Suprapubic skin (tissue), 4 donors: Measurements from ENCODE around the gene ZNF302. TPM values are rescaled to one million over a fixed set of nuclear protein-coding genes. Genes with fewer than 3 reads are reported as not detected.

Experiments
- DNase-seq, 2 donors: peaks; one replicate each; pipeline ENCODE4 v3.0.0-alpha.2; 2019; ENCODE audit warnings: low spot score in 2 of 2
- H3K27ac ChIP-seq: fragments of 200-600 bp; sonication (generic); one replicate; pipeline ENCODE4 v1.5.1; 2019
- H3K27me3 ChIP-seq: fragments of 200-600 bp; sonication (generic); one replicate; pipeline ENCODE4 v1.5.1; 2019
- H3K36me3 ChIP-seq: fragments of 200-600 bp; sonication (generic); one replicate; pipeline ENCODE4 v1.5.1; 2019
- H3K4me1 ChIP-seq: fragments of 200-600 bp; sonication (generic); one replicate; pipeline ENCODE4 v1.5.1; 2019
- H3K4me3 ChIP-seq: fragments of 200-600 bp; sonication (generic); one replicate; pipeline ENCODE4 v1.5.1; 2019; ENCODE audit warnings: mild to moderate bottlenecking
- H3K9me3 ChIP-seq: fragments of 200-600 bp; sonication (generic); one replicate; pipeline ENCODE4 v1.5.1; 2019
- CTCF ChIP-seq, 2 donors: fragments of 200-600 bp in 1 of 2; fragments of 450-650 bp in 1 of 2; sonication (generic) in 1 of 2; IDR thresholded peaks; one replicate each; pipeline ENCODE4 v1.5.1; 2016 to 2019; ENCODE audit warnings: antibody characterized with exemption in 2 of 2, mild to moderate bottlenecking in 1 of 2, moderate library complexity in 1 of 2
- EP300 ChIP-seq: sonication (generic); formaldehyde crosslinking; IDR thresholded peaks from one replicate; pipeline ENCODE4 v1.6.1; 2017; ENCODE audit warnings: antibody characterized with exemption
- POLR2A ChIP-seq, 2 donors: fragments of 450-650 bp; IDR thresholded peaks; one replicate each; pipeline ENCODE4 v1.6.1; 2017; ENCODE audit warnings: antibody characterized with exemption in 2 of 2, mild to moderate bottlenecking in 2 of 2, moderate library complexity in 2 of 2
- POLR2AphosphoS5 ChIP-seq, 3 donors: sonication (generic); formaldehyde crosslinking; IDR thresholded peaks; one replicate each; pipeline ENCODE4 v1.6.1; 2017; ENCODE audit warnings: antibody characterized with exemption in 3 of 3
- WGBS: methylation state at CpG from one replicate; pipeline ENCODE4 v1.1.5; 2018; 5-methylcytosine and 5-hydroxymethylcytosine counted together
- total RNA-seq, 4 donors: library from RNA; depleted of rRNA; stranded (reverse); fragments of >200 nt; gene quantifications; one replicate each; pipeline ENCODE4 v1.1.0, GENCODE V29; 2016

ZNF302 gene
- total RNA-seq, 4 donors from 2014 or later = 9.8 to 33.8 (median 21.4) TPM

GRCh38 chr19:34675250-34675649 is 2.2 kb upstream of the ZNF302 start:
- WGBS = 98% methylated on average over 3 of the region's 3 CpGs
- TF ChIP-seq POLR2A (IDR thresholded peaks at IDR 0.05) (no peak), EP300 (no peak), CTCF (IDR thresholded peaks at IDR 0.05) (no peak), POLR2AphosphoS5 (IDR thresholded peaks at IDR 0.05) (no peak)

GRCh38 chr19:34675919-34676318 is 1.6 kb upstream of the ZNF302 start:
- no peak for DNase-seq
- H3K9me3 ChIP-seq = peaks cover 9% of the 10 kb centered on the region
- H3K27me3 ChIP-seq = no peaks in the 10 kb centered on the region
- no peak overlapping the region for H3K27ac ChIP-seq
- H3K36me3 ChIP-seq = peaks cover 24% of the 10 kb centered on the region
- WGBS = 91% methylated on average over 9 of the region's 9 CpGs
- peaks cover 13% of the 10 kb centered on the region for H3K4me1 ChIP-seq
- TF ChIP-seq EP300 (no peak), POLR2AphosphoS5 (IDR thresholded peaks at IDR 0.05) (no peak), CTCF (IDR thresholded peaks at IDR 0.05) (no peak), POLR2A (IDR thresholded peaks at IDR 0.05) (no peak)
- no peak overlapping the region for H3K4me3 ChIP-seq

More at GRCh38 chr19:34675250-34675649, 2.2 kb upstream of the ZNF302 start:
- no peak for DNase-seq
- H3K27me3 ChIP-seq = no peaks in the 10 kb centered on the region
- peaks cover 13% of the 10 kb centered on the region for H3K4me1 ChIP-seq
- H3K9me3 ChIP-seq = peaks cover 9% of the 10 kb centered on the region
- H3K4me3 ChIP-seq = no peak overlapping the region
- no peak overlapping the region for H3K27ac ChIP-seq
- H3K36me3 ChIP-seq = peaks cover 18% of the 10 kb centered on the region

- TF ChIP-seq POLR2A (IDR thresholded peaks at IDR 0.05) (no peak), CTCF (IDR thresholded peaks at IDR 0.05) (no peak), POLR2AphosphoS5 (IDR thresholded peaks at IDR 0.05) (no peak), EP300 (no peak)
- Histone ChIP-seq H3K4me1 (peaks cover 13% of the 10 kb centered on the region), H3K9me3 (peaks cover 9% of the 10 kb centered on the region), H3K27me3 (no peaks in the 10 kb centered on the region), H3K4me3 (peak within 1 kb of the TSS; percentile 66), H3K27ac (peak within 1 kb of the TSS; percentile 95), H3K36me3 (peaks cover 34% of the 10 kb centered on the region)
- 8% methylated on average over 25 of the region's 26 CpGs for WGBS
- peak in 1 of 2 donors; percentile 91 for DNase-seq
Measured at GRCh38 chr19:34676697-34677385, 637 bp upstream of the ZNF302 start, which contains the start of gene SCGB2B2. Gene SCGB2B2 (minus strand): TSS chr19:34677159. CDS start chr19:34594563, 82,596 bp downstream.

- no peak for DNase-seq
- H3K4me3 ChIP-seq = peak overlapping the region; percentile 66
- TF ChIP-seq EP300 (no peak), POLR2AphosphoS5 (IDR thresholded peaks at IDR 0.05) (no peak), POLR2A (IDR thresholded peaks at IDR 0.05) (no peak), CTCF (IDR thresholded peaks at IDR 0.05) (no peak)
- H3K36me3 ChIP-seq = peaks cover 46% of the 10 kb centered on the region
- peaks cover 13% of the 10 kb centered on the region for H3K4me1 ChIP-seq
- peaks cover 15% of the 10 kb centered on the region for H3K9me3 ChIP-seq
- peak overlapping the region; percentile 95 for H3K27ac ChIP-seq
- H3K27me3 ChIP-seq = no peaks in the 10 kb centered on the region
- WGBS = 1% methylated on average over 20 of the region's 20 CpGs
Measured at GRCh38 chr19:34678085-34678412, 571 bp downstream of the ZNF302 start.

GRCh38 chr19:34678421-34678820 is 943 bp downstream of the ZNF302 start:
- no peak for TF ChIP-seq POLR2A (IDR thresholded peaks at IDR 0.05)
- no peak for TF ChIP-seq POLR2AphosphoS5 (IDR thresholded peaks at IDR 0.05)
- TF ChIP-seq CTCF (IDR thresholded peaks at IDR 0.05) = no peak
- TF ChIP-seq EP300 = no peak
- DNase-seq = no peak
- H3K9me3 ChIP-seq = peaks cover 19% of the 10 kb centered on the region

More at GRCh38 chr19:34678421-34678820, 943 bp downstream of the ZNF302 start:
- peaks cover 13% of the 10 kb centered on the region for H3K4me1 ChIP-seq
- WGBS = 53% methylated on average over 10 of the region's 10 CpGs
- H3K27ac ChIP-seq = peak overlapping the region; percentile 95
- H3K27me3 ChIP-seq = no peaks in the 10 kb centered on the region
- peaks cover 50% of the 10 kb centered on the region for H3K36me3 ChIP-seq
- peak overlapping the region; percentile 66 for H3K4me3 ChIP-seq
